GM10266 (cell line): ENCODE measurements around the gene A3GALT2.

Source experiments
- DNase-seq: peaks from one replicate; pipeline ENCODE4 v3.0.0; 2012; ENCODE audit errors: extremely low spot score
- CTCF ChIP-seq: IDR thresholded peaks from 2 replicates; pipeline ENCODE4 v1.5.1; 2012; ENCODE audit warnings: mild to moderate bottlenecking, low read depth; ENCODE audit not compliant: control insufficient read depth, insufficient read depth; ENCODE audit errors: missing control alignments

The A3GALT2 gene

GRCh38 chr1:33275195-33275594 lies 45.7 kb downstream of the A3GALT2 start:
- no peak for TF ChIP-seq CTCF
- no peak for DNase-seq

- DNase-seq: no peak
- no peak for TF ChIP-seq CTCF
Measured at GRCh38 chr1:33274446-33274845, 46.5 kb downstream of the A3GALT2 start.

GRCh38 chr1:33273961-33274371 lies 46.9 kb downstream of the A3GALT2 start:
- no peak for TF ChIP-seq CTCF

GRCh38 chr1:33273406-33273805 lies 47.5 kb downstream of the A3GALT2 start:
- no peak for TF ChIP-seq CTCF
- no peak for DNase-seq

More at GRCh38 chr1:33273961-33274371, 46.9 kb downstream of the A3GALT2 start:
- DNase-seq: no peak

GRCh38 chr1:33272930-33273329 lies 48.0 kb downstream of the A3GALT2 start:
- no peak for TF ChIP-seq CTCF
- DNase-seq: no peak

- no peak for TF ChIP-seq CTCF
- DNase-seq: no peak
Measured at GRCh38 chr1:33272509-33272908, 48.4 kb downstream of the A3GALT2 start.

- TF ChIP-seq CTCF: no peak
- DNase-seq: no peak
Measured at GRCh38 chr1:33271666-33272505, 49.0 kb downstream of the A3GALT2 start.
